HG03175 (cell line): ENCODE data around the gene OSTN.
A peak's percentile ranks its signal among the peaks of the same experiment; 100 is the strongest.
"Not testable (repeated sequence)": the region's sequence is repeated elsewhere in the genome, so short reads cannot be mapped to it uniquely, and the experiment has no call there.

Experiments used
- ATAC-seq: cut with Tn5 transposase; IDR thresholded peaks from one replicate; pipeline ENCODE4 v1.9.1; 2021; ENCODE audit warnings: mild to moderate bottlenecking, moderate library complexity; ENCODE audit not compliant: unreplicated experiment

OSTN gene, protein sequence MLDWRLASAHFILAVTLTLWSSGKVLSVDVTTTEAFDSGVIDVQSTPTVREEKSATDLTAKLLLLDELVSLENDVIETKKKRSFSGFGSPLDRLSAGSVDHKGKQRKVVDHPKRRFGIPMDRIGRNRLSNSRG

DNA sequence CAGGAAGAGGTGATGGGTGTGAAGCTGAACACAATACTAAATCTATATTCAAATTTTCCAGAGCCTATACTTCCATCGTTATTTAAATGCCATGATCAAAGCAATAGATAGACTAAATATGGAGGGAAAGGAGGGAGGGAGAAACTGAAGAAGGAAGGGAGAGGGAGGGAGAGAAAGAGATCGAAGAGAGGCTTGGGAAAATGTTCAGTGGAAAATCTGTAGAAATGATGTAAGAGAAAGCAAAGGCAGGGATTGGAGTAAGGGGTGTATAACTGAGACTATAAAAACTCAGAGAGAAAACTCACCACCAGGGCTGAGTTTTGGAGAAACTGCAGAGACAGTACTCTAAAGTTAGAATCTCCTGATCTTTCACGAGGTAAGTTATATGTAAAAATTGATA is at the start of gene OSTN:
TSS of gene OSTN (plus strand) at position 310 of the 400 bp plus-strand sequence. CDS start 13,292 bp downstream, outside the sequence.
- no peak for ATAC-seq

DNA sequence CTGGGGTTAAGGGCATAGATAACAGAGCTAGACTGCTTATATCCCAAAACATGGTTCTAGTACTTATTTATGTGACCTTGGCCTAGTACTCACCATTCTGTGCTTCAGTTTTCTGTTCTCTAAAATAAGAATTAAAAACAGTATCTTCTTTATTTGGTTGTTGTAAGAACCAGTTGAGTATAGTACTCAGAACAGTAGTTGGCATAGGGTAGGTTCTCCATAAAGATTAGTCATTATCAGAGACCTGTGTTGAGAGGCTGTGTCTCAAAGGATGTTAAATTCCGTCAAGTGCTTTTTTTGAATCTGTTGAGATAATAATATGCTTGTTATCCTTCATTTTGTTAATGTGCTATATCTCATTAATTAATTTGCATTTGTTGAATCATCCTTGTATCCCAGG is 47.4 kb upstream of the OSTN start:
- ATAC-seq: peak; percentile 75

DNA sequence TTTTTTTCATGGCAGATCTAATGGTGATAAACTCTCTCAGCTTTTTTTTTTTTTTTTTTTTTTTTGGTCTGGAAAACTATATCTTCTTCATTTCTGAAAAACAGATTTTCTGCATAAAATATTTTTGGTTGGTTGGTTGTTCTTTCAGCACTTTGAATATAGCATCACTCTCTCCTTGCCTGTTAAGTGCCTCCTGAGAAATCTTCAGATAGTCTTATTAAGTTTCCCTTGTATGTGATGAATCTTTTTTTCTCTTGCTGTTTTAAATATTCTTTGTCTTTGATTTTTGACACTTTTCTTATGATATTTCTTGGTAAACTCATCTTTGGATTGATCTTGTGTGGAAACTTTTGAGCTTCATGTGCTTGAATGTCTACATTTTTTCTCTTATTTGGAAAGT is 44.2 kb upstream of the OSTN start:
- ATAC-seq: no peak

DNA sequence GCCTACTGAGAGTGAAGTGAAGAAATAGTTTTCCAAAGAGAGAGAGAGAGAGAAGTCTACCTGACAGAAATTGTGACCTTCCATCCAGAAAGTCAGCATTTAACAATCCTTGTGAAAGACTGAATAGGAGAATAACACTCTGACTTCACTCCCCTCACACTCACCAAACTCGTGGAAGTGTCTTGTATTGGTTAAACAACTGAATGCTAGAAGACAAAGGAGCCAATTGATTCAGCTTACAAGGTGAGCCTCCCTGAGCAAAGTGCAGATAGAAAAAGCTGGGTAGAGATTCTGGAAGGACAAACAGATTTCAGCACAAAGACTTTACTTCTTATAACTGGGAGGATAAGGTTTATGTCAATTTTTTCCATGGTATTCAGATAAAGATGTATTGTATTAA is 40.8 kb upstream of the OSTN start:
- ATAC-seq: no peak

DNA sequence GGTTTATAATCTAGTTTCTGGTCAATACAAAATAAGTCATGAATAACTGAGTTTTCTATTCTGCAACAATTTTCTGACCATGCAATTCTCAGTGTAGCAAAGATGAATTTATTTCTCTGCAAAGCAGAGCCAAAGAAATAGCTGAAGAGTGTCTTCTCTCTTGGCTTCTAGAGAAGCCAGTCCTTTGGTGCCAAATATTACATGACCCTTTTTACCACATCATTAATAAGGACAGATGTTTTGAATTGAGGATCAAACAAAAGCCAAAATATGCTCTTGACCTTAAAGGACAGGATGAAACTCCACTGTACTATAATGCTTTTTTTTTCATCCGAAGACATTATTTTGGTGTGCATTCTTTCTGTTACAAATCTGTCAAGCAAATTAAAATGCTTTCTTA is 40.2 kb upstream of the OSTN start:
- no peak for ATAC-seq

DNA sequence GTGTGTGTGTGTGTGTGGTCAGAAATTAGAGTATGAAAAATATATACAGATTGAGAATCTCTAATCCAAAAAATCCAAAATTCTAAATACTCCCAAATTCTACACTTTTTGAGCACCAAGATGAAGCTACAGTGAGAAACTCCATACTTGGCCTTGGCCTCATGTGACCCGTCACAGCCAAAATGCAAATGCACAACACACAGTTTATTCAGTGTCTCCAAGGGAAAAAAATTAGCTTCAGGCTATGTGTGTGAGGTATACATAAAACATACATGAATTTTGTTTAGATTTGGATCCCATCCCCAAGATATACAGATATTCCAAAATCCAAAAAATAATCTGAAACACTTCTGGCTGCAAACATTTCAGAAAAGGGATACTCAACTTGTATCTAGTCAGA is 33.2 kb upstream of the OSTN start:
- no peak for ATAC-seq

DNA sequence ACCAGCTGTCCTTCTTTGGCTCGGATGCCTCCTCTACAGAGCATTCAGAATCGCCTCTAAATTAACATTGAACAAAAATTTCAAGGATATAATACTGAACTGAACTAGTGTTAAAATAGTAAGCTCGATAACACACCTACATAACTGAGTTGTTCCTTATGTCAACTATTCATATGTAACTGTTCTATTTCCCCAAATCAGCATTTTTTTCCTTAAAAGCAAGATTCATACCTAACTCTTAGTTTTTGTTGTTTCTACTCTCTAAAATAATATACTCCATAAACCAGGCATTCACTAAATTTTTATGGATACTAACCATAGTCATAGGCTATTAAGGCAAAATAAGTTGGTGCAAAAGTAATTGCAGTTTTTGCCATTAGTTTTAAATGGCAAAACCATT is 32.7 kb upstream of the OSTN start:
- no peak for ATAC-seq

DNA sequence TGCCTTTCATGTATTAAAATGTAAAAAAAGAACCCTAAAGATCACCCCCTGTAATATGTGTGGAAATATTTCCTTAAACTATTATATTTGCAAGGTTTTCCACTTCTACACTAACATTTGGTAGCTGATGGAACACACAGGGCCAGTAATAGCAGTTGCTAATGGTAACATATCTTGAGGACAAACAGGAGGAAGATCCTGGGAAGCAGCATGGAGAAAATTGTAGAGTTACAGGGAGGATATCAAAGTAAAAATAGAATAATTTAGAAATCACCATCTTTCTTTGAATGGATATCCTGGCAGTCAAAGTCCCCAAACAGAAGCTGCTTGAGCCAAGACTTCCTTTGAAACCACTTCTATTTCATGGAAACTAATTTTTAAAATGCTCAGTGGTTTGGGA is 29.5 kb upstream of the OSTN start:
- no peak for ATAC-seq

DNA sequence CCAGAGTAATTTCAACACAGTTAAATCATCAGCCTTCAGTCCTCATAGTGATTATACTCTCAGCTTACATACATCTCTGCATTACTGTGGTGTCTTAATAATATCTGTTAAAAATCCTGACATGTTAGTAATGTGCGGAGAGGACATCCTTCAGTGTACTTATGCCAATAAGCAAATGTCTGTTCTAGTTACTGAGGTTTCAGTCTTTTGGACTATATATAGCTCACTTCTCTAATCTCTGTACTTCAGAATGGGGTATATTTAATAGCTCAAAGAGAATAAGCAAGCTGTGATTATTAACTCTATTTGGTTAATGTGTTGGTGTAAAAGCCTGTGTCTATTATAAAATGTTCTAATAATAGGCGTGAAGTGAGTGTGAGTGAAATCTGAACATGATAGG is 28.9 kb upstream of the OSTN start:
- ATAC-seq: peak; percentile 61

DNA sequence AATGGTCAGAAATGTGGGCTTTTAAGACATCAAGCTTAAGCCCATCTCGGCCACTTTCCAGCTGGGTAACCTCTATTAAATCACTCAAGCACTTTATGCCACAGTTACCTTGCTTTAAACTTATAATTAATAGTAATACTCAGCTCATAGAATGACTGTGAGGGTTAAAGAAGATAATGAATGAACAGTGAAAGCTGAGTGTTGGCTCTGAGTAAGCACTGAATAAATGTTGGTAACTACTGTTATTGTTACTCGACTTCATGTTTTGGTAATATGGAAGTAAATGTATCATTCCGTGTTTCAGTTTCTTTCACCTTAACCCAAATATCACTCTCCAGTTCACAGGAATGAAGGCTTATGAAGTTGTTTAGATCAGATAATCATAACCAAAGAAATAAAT is 23.9 kb upstream of the OSTN start:
- ATAC-seq: no peak

DNA sequence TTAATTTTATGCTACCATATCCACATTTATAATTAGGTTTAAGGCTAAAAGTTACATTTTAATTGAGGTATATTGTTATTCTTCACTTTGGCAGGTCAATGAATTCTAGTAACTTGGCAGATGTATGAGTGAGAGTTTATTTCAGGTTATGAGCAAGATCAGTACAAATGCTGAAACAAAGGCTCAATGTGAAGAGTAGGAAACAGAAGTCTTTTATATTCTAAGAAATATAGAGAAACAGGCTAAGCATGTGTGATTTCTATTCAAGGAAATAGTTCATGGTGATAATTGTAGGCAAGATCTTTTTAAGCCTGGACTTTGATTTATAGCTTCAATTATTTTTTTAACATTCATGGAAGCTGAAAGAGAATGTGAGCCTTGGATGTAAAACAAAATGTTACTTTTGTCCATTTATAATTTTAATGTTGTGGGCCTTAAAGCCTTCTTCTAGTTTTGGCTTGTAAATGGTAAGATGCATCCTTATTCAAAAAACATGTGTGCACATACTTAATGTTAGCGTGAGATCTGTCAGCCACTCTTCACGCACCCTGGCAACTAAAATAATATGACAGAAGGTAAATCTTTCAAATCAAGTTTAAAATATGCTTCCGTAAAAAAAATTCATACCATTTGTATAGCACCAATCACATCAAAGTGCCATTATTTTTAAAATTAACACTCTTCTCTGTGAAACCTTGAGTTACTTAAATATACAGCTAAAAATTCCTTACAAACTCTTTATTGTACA is 22.8 kb upstream of the OSTN start:
- ATAC-seq: no peak

DNA sequence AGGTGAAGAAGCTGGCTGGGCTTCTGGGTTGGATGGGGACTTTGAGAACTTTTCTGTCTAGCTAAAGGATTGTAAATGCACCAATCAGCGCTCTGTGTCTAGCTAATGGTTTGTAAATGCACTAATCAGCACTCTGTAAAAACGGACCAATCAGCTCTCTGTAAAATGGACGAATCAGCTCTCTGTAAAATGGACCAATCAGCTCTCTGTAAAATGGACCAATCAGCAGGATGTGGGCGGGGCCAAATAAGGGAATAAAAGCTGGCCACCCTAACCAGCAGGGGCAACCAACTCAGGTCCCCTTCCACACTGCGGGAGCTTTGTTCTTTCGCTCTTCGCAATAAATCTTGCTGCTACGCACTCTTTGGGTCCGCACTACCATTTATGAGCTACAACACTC is 13.7 kb upstream of the OSTN start:
- not testable (repeated sequence) for ATAC-seq

DNA sequence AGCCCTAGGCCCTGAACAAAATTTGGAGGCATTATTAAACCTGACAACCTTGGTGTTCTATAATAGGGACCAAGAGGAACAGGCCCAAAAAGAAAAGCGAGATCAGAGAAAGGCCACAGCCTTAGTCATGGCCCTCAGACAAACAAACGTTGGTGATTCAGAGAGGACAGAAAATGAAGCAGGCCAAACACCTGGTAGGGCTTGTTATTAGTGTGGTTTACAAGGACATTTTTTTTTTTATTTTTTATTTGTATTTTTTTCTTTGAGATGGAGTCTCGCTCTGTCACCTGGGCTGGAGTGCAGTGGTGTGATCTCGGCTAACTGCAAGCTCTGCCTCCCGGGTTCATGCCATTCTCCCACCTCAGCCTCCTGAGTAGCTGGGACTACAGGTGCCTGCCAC is 10.8 kb upstream of the OSTN start:
- not testable (repeated sequence) for ATAC-seq

DNA sequence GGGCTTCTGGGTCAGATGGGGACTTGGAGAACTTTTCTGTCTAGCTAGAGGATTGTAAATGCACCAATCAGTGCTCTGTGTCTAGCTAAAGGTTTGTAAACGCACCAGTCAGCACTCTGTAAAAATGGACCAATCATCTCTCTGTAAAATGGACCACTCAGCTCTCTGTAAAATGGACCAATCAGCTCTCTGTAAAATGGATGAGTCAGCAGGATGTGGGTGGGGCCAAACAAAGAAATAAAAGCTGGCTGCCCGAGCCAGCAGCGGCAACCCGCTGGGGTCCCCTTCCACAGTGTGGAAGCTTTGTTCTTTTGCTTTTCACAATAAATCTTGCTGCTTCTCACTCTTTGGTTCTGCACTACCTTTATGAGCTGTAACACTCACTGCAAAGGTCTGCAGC is 6.8 kb upstream of the OSTN start:
- ATAC-seq: not testable (repeated sequence)

DNA sequence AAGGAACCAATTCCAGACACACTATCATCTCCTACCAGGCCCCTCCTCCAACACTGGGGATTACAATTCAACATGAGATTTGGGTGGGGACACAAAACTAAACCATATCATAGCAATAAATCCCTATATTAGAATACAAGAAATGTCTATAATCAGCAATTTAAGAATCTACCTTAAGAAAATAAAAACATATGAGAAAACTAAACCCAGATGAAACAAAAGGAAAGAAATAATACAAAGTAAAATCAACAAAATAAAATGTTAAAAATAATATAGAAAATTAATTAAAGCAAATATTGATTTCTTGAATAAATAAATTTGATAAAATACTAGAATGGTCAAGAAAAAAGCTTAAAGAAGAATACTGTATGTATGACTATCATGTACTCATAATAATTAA is 6.1 kb upstream of the OSTN start:
- no peak for ATAC-seq

DNA sequence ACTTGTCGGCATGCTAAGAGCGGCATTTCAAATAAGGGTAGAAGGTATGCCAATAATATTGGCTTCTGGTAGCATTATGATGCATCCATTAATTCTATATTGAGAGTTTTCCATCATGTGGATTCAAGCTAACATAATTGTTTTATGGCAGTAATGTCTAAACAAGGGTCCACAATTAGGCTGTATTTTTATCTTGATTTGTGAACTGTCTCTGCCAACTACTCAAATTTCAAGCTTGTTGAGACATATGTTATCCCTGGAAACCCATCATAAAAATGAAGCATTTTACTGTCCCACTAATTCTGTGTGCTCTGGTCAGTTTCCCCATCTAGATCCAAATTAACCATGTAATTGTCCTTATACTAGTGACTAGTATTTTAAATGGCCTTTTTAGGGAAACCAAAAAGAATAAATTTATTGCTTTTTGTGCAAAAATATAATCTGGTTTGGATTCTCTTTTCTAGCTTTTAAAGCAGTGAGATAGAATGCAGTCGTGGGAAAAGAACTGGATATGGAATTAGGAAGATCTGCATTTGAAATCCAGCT is 1.2 kb upstream of the OSTN start:
- ATAC-seq: no peak

DNA sequence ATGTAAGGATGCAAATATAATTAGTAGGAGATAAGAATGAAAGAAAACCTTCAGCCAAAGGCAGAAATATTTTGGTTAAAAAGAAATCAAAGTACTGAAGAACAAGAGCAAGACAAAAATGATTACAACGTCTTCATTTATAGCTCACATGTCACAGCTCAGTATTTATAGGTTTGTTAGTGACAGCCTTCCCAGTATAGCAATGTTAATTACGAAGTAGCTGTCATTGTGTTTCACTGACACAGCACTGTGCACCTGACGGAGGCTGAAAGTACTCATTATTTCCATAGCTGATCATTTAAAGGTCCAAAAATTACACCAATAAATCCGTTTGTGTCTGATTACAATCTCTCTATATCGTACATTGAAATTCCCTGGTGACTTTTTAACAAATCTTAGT is 561 bp upstream of the OSTN start:
- no peak for ATAC-seq

DNA sequence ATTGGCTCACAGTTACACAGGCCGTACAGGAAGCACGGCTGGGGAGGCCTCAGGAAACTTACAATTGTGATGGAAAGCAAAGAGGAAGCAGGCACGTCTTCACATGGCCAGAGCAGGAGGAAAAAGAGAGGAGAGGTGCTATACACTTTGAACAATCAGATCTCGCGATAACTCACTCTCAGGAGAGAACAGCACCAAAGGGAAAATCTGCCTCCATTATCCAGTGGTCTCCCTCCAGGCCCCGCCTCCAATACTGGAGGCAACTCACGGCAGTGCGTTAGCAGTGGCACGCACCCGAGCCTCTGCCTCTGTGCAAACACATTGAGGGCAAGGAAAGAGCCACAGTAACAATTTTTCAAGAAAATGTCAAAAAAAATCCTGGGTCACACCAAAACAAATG is 11.0 kb downstream of the OSTN start:
- no peak for ATAC-seq

DNA sequence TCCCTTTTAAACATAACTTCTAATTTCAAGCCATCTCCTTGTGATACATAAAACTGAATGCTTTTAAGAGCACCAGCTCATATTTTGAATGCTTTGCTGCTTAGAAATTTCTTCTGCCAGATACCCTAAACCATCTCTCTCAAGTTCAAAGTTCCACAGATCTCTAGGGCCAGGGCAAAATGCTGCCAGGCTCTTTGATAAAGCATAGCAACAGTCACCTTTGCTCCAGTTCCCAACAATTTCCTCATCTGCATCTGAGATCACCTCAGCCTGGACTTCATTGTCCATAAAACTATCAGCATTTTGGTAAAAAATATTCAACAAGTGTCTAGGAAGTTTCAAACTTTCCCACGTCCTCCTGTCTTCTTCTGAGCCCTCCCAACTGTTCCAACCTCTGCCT is 17.5 kb downstream of the OSTN start:
- no peak for ATAC-seq

DNA sequence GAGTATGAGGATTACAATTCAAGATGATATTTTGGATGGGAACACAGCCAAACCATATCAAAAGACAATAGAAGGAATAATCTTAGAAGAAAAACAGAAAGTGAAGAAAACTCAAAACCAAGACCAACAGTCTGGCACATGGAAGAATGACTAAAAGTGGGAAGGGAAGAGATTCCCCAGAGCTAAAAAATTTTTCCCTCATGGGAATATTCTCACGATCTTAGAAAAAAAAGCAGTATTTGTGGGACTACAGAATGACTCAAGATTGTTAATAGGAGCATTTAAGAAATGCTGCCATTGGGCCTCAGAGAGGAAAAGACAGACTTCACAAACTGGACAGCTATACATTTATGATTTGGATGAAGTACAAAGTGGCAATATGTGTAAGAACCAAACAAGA is 18.3 kb downstream of the OSTN start:
- ATAC-seq: no peak

DNA sequence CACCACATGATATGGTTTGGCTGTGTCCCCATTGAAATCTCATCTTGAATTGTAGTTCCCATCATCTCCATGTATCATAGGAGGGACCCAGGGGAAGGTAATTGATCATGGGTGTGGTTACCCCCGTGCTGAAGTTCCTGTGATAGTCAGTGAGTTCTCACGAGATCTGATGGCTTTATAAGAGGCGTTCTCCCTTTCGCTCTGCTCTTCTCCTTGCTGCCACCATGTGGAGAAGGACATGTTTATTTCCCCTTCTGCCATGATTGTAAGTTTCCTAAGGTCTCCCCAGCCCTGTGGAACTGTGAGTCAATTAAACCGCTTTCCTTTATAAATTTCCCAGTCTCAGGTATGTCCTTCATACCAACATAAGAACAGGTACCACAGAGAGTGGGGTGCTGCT is 21.9 kb downstream of the OSTN start:
- ATAC-seq: no peak

DNA sequence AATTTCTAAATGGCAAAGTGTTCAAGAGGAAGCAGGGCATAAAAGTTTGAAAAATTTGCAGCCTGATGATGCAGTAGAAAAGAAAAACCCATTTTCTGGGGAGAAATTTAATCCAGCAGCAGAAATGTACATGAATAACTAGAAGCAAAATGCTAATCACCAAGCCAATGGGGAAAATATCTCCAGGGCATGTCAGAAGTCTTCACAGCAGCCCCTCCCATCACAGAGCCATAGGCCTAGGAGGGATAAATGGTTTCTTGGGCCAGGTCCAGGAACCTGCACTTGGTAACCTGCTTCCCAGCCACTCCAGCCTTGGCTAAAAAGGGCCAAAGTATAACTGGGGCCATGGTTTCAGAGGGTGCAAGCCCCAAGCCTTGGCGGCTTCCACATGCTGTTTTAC is 22.6 kb downstream of the OSTN start:
- ATAC-seq: no peak

DNA sequence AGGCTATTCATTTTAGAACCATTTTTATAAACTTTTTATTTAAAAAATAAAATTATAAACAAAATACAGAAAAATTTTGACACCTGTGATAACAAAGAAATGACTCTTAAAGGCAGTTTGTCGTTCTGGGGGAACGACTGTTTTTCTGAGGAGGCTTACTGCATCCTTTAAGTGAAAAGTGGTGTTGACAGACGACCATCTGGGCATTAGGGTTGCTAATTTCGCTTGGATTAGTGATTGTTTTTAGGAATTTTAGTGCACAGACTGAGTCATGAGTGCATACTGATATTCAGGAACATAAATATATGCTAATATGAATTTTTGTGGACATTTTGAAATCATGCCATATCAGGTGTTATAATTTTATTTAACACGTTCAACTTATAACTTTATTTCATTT is 28.5 kb downstream of the OSTN start:
- no peak for ATAC-seq
